AG04450 (cell line): ENCODE data around the gene AFF3. TPM values are rescaled to one million over a fixed set of nuclear protein-coding genes. Genes with fewer than 3 reads are reported as not detected.

Experiments
- CTCF ChIA-PET: fragments of 300-600, 350-600 bp; formaldehyde crosslinking; extraction: SDS; loops from one replicate; lab custom pipeline; 2022; ENCODE audit warnings: antibody characterized with exemption, inconsistent platforms; lab: Charles Lee
- POLR2A ChIA-PET: fragments of 350-600 bp; formaldehyde crosslinking; extraction: SDS; loops from one replicate; lab custom pipeline; 2021; ENCODE audit warnings: antibody characterized with exemption, inconsistent platforms; lab: Yijun Ruan, JAX
- DNase-seq: peaks from one replicate; pipeline ENCODE4 v3.0.0-alpha.2; 2011; ENCODE audit warnings: low read depth, low spot score
- H3K27ac ChIP-seq: one replicate; pipeline ENCODE4 v1.5.1; 2012; ENCODE audit warnings: low read depth, low read length, control low read depth
- H3K27me3 ChIP-seq: one replicate; pipeline ENCODE4 v1.6.0; 2012; ENCODE audit warnings: low read length; ENCODE audit not compliant: control insufficient read depth, insufficient read depth
- H3K4me3 ChIP-seq: 2 replicates; pipeline ENCODE4 v1.5.1; 2011; ENCODE audit warnings: mild to moderate bottlenecking, low read depth, low read length, control low read depth
- H3K9me3 ChIP-seq: 2 replicates; pipeline ENCODE4 v1.5.1; 2012; ENCODE audit warnings: low read length; ENCODE audit not compliant: control insufficient read depth, insufficient read depth
- polyA plus RNA-seq: library from polyadenylated mRNA; depleted of rRNA; stranded (reverse); fragments of >200 nt; gene quantifications from 2 replicates; pipeline ENCODE4 v1.2.3, GENCODE V29; 2011
- TF ChIP-seq, protein P1 (sequence below): IDR thresholded peaks from 2 replicates; pipeline ENCODE4 v1.5.1; 2011; ENCODE audit warnings: low read depth, low read length, control low read depth, inconsistent platforms

Gene AFF3
- polyA plus RNA-seq, 1 experiment: 17.9 TPM

GRCh38 chr2:99595373-99595772 lies 547.0 kb downstream of the AFF3 start:
- no peak for DNase-seq
- H3K4me3 ChIP-seq: no peak overlapping the region
- TF ChIP-seq, protein P1, sequence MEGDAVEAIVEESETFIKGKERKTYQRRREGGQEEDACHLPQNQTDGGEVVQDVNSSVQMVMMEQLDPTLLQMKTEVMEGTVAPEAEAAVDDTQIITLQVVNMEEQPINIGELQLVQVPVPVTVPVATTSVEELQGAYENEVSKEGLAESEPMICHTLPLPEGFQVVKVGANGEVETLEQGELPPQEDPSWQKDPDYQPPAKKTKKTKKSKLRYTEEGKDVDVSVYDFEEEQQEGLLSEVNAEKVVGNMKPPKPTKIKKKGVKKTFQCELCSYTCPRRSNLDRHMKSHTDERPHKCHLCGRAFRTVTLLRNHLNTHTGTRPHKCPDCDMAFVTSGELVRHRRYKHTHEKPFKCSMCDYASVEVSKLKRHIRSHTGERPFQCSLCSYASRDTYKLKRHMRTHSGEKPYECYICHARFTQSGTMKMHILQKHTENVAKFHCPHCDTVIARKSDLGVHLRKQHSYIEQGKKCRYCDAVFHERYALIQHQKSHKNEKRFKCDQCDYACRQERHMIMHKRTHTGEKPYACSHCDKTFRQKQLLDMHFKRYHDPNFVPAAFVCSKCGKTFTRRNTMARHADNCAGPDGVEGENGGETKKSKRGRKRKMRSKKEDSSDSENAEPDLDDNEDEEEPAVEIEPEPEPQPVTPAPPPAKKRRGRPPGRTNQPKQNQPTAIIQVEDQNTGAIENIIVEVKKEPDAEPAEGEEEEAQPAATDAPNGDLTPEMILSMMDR: no peak
- H3K27me3 ChIP-seq: no peaks in the 10 kb centered on the region
- H3K9me3 ChIP-seq: no peaks in the 10 kb centered on the region
- CTCF ChIA-PET: no interaction called here
- POLR2A ChIA-PET: no interaction called here
- H3K27ac ChIP-seq: no peak overlapping the region

DNA sequence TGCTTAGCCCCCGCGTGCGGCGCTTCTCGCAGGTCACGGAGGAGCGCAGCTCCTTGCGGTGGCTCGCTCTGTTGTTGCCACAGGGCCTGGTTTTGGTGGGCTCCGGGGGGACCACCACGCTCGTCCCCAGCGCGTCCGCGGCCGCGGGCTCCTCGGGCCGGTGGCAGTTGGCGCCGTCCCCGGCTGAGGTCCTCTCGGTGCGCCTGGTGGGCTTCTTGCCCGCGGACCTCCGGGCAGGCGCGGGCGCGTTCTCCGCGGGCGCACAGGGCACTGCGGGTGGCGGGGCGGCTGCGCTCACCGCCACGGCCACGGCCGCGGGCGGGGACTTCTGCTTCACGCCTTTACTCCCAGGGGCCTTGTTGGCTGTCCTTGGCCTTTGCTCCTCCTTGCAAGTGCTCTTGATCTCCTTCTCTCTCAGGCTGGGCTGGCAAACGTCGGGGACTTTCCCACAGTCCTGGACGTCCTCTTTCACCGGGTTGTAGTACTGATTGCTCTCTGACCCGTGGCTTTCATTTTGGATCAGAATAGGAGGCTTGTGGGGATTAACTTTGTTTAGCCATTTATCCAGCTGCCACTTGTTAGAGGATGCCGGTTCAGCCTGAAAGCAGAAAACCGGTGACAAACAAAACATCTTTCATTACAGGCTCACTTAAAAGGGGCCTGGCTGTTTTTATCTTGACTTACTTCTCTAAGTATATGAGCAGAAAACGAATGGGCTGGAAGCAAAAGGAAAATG lies 548.5 kb downstream of the AFF3 start:
- ChIA-PET CTCF (interaction anchor here (1.0 kb wide), 1 partner anchor 35 kb away, joined by 3 read pairs; no protein-coding TSS in a partner anchor), POLR2A (no interaction called here)
- H3K27ac ChIP-seq: no peak overlapping the region
- TF ChIP-seq, protein P1: no peak
- no peak for DNase-seq
- no peaks in the 10 kb centered on the region for H3K27me3 ChIP-seq
- H3K9me3 ChIP-seq: no peaks in the 10 kb centered on the region
- H3K4me3 ChIP-seq: no peak overlapping the region

DNA sequence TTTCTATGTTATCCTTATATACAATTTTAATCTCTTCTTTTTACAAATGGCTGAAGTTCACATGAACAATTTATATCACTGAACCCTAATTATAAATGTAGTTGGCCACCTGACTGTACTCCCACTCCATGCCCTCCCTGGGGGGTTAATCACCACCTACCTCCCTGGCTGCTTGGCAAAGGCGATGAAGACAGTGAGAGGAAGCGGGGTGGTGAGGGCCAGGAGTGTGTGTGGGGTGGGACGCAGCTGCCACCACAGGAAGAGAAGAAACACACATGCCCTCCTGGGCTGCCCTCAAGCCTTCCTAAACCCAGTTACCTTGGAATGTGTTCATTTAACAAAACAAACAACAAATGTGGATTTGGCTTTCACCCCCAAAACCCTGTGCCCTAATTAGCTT lies 565.6 kb downstream of the AFF3 start:
- TF ChIP-seq, protein P1: no peak
- no peak for DNase-seq
- H3K4me3 ChIP-seq: no peak overlapping the region
- H3K9me3 ChIP-seq: no peaks in the 10 kb centered on the region
- ChIA-PET POLR2A (no interaction called here), CTCF (interaction anchor here (1.3 kb wide), 1 partner anchor 17 kb away, joined by 3 read pairs; no protein-coding TSS in a partner anchor)
- no peak overlapping the region for H3K27ac ChIP-seq
- H3K27me3 ChIP-seq: no peaks in the 10 kb centered on the region

- ChIA-PET POLR2A (no interaction called here), CTCF (interaction anchor here (0.5 to 1.3 kb wide), 3 partner anchors 17 to 687 kb away, joined by 3 to 4 read pairs (median 3); no protein-coding TSS in a partner anchor)
- DNase-seq: no peak
- TF ChIP-seq, protein P1: no peak
- H3K4me3 ChIP-seq: no peak overlapping the region
- no peaks in the 10 kb centered on the region for H3K9me3 ChIP-seq
- H3K27me3 ChIP-seq: no peaks in the 10 kb centered on the region
- no peak overlapping the region for H3K27ac ChIP-seq
Observed at GRCh38 chr2:99573634-99574251, 568.6 kb downstream of the AFF3 start.
